GM19193 (cell line): Measurements from ENCODE around the gene LMTK3.

ENCODE experiments used
- POLR2A ChIP-seq: IDR thresholded peaks from 4 replicates; pipeline ENCODE4 v1.6.1; 2011; ENCODE audit not compliant: insufficient read depth, insufficient read length; ENCODE audit errors: extremely low read depth

The LMTK3 gene

GRCh38 chr19:48456864-48457263 is 54.8 kb downstream of the LMTK3 start:
- no peak for TF ChIP-seq POLR2A

GRCh38 chr19:48455908-48456562 is 55.6 kb downstream of the LMTK3 start:
- TF ChIP-seq POLR2A = no peak

GRCh38 chr19:48455171-48455907 is 56.3 kb downstream of the LMTK3 start, which contains the start of gene KCNJ14:
TSS of gene KCNJ14 (plus strand) at chr19:48455574. CDS start at chr19:48461725, 6,151 bp downstream.
- TF ChIP-seq POLR2A = no peak

GRCh38 chr19:48454150-48454730 is 57.4 kb downstream of the LMTK3 start:
- no peak for TF ChIP-seq POLR2A

GRCh38 chr19:48452289-48453190 is 59.1 kb downstream of the LMTK3 start:
- TF ChIP-seq POLR2A = no peak

GRCh38 chr19:48451624-48452023 is 60.0 kb downstream of the LMTK3 start:
- TF ChIP-seq POLR2A = no peak

- no peak for TF ChIP-seq POLR2A
Observed at GRCh38 chr19:48450863-48451262, 60.8 kb downstream of the LMTK3 start.

GRCh38 chr19:48450441-48450840 is 61.2 kb downstream of the LMTK3 start:
- no peak for TF ChIP-seq POLR2A

GRCh38 chr19:48448563-48448962 is 63.1 kb downstream of the LMTK3 start:
- TF ChIP-seq POLR2A = no peak

GRCh38 chr19:48446579-48446978 is 65.1 kb downstream of the LMTK3 start:
- no peak for TF ChIP-seq POLR2A

- peak; percentile 82 for TF ChIP-seq POLR2A
Observed at GRCh38 chr19:48445606-48446481, 65.8 kb downstream of the LMTK3 start, which contains the start of gene GRWD1. TSS of gene GRWD1 (plus strand) at chr19:48445983. CDS start at chr19:48446006, 23 bp downstream.

GRCh38 chr19:48445256-48445605 is 66.4 kb downstream of the LMTK3 start:
- no peak for TF ChIP-seq POLR2A

GRCh38 chr19:48444936-48445200 is 66.8 kb downstream of the LMTK3 start:
- no peak for TF ChIP-seq POLR2A
